HG02973 (cell line): ENCODE results near the gene TUBB.
A peak's percentile ranks its signal among the peaks of the same experiment; 100 is the strongest.

Experiments
- ATAC-seq: cut with Tn5 transposase; IDR thresholded peaks from one replicate; pipeline ENCODE4 v1.9.1; 2021; ENCODE audit warnings: moderate library complexity; ENCODE audit not compliant: unreplicated experiment

Gene TUBB

GRCh38 chr6:30719791-30720737 is at the start of gene TUBB:
Gene TUBB, plus strand, starts transcription at chr6:30720352. Its CDS starts 155 bp downstream, at chr6:30720507.
- peak; percentile 35 for ATAC-seq

- ATAC-seq, result no peak
Observed at GRCh38 chr6:30670760-30671527, 49.2 kb upstream of the TUBB start.

- ATAC-seq, result peak; percentile 52
Observed at GRCh38 chr6:30672445-30673253, 47.5 kb upstream of the TUBB start, which contains the start of gene DHX16. Gene DHX16, minus strand, starts transcription at chr6:30673006. Its CDS starts 165 bp downstream, at chr6:30672841.

GRCh38 chr6:30676660-30677285 is 43.4 kb upstream of the TUBB start:
- ATAC-seq, result no peak

- no peak for ATAC-seq
Observed at GRCh38 chr6:30678964-30679726, 41.0 kb upstream of the TUBB start.

- ATAC-seq, result no peak
Observed at GRCh38 chr6:30679765-30680535, 40.2 kb upstream of the TUBB start.

- ATAC-seq, result no peak
Observed at GRCh38 chr6:30681766-30682142, 38.4 kb upstream of the TUBB start.

GRCh38 chr6:30682143-30683117 is 37.7 kb upstream of the TUBB start:
- ATAC-seq, result peak; percentile 42

GRCh38 chr6:30683183-30683979 is 36.8 kb upstream of the TUBB start:
- ATAC-seq, result no peak

- ATAC-seq, result no peak
Observed at GRCh38 chr6:30683980-30684338, 36.2 kb upstream of the TUBB start.

GRCh38 chr6:30684386-30685156 is 35.6 kb upstream of the TUBB start:
- ATAC-seq, result no peak

- ATAC-seq, result no peak
Observed at GRCh38 chr6:30685157-30686008, 34.8 kb upstream of the TUBB start.

GRCh38 chr6:30686009-30686907 is 33.9 kb upstream of the TUBB start, which contains the start of gene PPP1R18:
Gene PPP1R18, minus strand, starts transcription at chr6:30686645. Its CDS starts 627 bp downstream, at chr6:30686018.
- ATAC-seq, result no peak
